Measurements from ENCODE around the gene PTPRJ. TPM values are rescaled to one million over a fixed set of nuclear protein-coding genes. Genes with fewer than 3 reads are reported as not detected.

Gene PTPRJ
- total RNA-seq, 1 experiment from 2014 or later, result 10.5 TPM

DNA sequence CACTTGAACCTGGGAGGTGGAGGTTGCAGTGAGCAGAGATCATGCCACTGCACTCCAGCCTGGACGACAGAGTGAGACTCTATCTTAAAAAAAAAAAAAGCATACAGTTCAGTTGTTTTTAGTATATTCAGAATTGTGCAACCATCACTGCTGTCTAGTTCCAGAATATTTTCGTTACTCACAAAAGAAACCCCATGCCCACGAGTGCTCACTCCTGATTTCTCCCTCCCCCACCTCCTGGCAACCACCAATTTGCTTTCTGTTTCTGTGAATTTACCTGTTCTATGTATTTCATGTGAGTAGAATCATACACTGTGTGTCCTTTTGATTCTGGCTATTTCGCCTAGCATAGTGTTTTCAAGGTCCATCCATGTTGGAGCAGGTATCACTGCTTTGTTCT is 24.8 kb downstream of the PTPRJ start:
- POLR2A ChIA-PET (ENCODE audit: unreplicated experiment), result no interaction called here
- Histone ChIP-seq H3K79me2 (ENCODE audit: low read length) (peaks cover 81% of the 10 kb centered on the region), H3K9me3 (ENCODE audit: low read length) (no peaks in the 10 kb centered on the region), H3K4me1 (ENCODE audit: insufficient read depth, low read length) (peaks cover 36% of the 10 kb centered on the region), H3F3A (ENCODE audit: low read length, unreplicated experiment) (no peaks in the 10 kb centered on the region), H3K4me3 (ENCODE audit: low read length) (no peak overlapping the region), H3K4me2 (ENCODE audit: low read length) (0 out of 2 replicates have a peak overlapping the region, but pooled peaks have one; percentile 78), H3K27ac (ENCODE audit: low read length) (peak overlapping the region; percentile 94), H3K9ac (ENCODE audit: low read length) (no peak overlapping the region), H3K27me3 (ENCODE audit: low read length) (no peaks in the 10 kb centered on the region), H3K9me2 (replicated peaks; ENCODE audit: low read length) (no peaks in the 10 kb centered on the region), H4K20me1 (ENCODE audit: low read length) (no peaks in the 10 kb centered on the region), H3K36me3 (ENCODE audit: low read depth, low read length) (no peaks in the 10 kb centered on the region), H2AFZ (ENCODE audit: low read length) (no peak overlapping the region)
- no peak for ATAC-seq
- intact Hi-C loops (cut with micrococcal nuclease), result no loop called here
- CTCF ChIA-PET, result no interaction called here
- TF ChIP-seq EZH2 (IDR thresholded peaks at IDR 0.05; ENCODE audit: low read length, unreplicated experiment) (no peak), EZH2phosphoT487 (IDR thresholded peaks at IDR 0.05; ENCODE audit: borderline replicate concordance, low read length) (no peak), CTCF (conservative IDR thresholded peaks at IDR 0.05; ENCODE audit: low read depth, low read length) (no peak)
- no peak for DNase-seq
- no TSS peak for BruUV-seq (replicated peaks)

DNA sequence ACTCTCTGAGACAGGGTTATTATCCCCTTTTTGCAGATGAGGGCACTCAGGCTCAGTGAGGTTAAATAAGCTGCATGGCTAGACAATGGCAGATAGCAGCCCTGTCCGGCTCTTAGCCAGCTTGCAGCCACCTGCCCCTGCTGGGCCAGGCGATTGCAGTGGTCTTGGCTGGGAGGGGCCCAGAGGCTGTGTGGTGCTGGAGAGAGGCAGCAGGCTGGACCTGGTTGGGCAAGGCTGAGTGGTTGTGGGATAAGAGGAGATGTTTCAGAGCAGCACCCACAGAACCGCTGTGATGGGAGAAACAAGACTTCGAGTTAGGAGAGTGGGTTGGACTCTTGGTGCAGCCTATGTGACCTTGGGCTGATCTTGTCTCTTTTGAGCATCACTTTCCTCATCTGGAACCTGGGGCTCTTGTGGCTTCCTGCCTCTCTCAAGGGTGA is 25.5 kb downstream of the PTPRJ start:
- Histone ChIP-seq H3K27ac (ENCODE audit: low read length) (peak overlapping the region; percentile 94), H3K9me2 (replicated peaks; ENCODE audit: low read length) (no peaks in the 10 kb centered on the region), H3K4me1 (ENCODE audit: insufficient read depth, low read length) (peaks cover 36% of the 10 kb centered on the region), H3K27me3 (ENCODE audit: low read length) (no peaks in the 10 kb centered on the region), H3K36me3 (ENCODE audit: low read depth, low read length) (no peaks in the 10 kb centered on the region), H2AFZ (ENCODE audit: low read length) (no peak overlapping the region), H3K9me3 (ENCODE audit: low read length) (no peaks in the 10 kb centered on the region), H3F3A (ENCODE audit: low read length, unreplicated experiment) (no peaks in the 10 kb centered on the region), H3K79me2 (ENCODE audit: low read length) (peaks cover 77% of the 10 kb centered on the region), H4K20me1 (ENCODE audit: low read length) (no peaks in the 10 kb centered on the region), H3K4me2 (ENCODE audit: low read length) (peak overlapping the region; percentile 78), H3K4me3 (ENCODE audit: low read length) (no peak overlapping the region; the same call in 1 of the 2 replicates), H3K9ac (ENCODE audit: low read length) (peak overlapping the region; percentile 41)
- intact Hi-C loops (cut with micrococcal nuclease), result loop anchor here (2.0 kb wide), 1 partner anchor 49 kb away; no protein-coding TSS in a partner anchor
- DNase-seq, result no peak
- ATAC-seq, result peak; percentile 7
- POLR2A ChIA-PET (ENCODE audit: unreplicated experiment), result no interaction called here
- no TSS peak for BruUV-seq (replicated peaks)
- CTCF ChIA-PET, result no interaction called here
- TF ChIP-seq CTCF (conservative IDR thresholded peaks at IDR 0.05; ENCODE audit: low read depth, low read length) (no peak), EZH2phosphoT487 (IDR thresholded peaks at IDR 0.05; ENCODE audit: borderline replicate concordance, low read length) (no peak), EZH2 (IDR thresholded peaks at IDR 0.05; ENCODE audit: low read length, unreplicated experiment) (no peak)

DNA sequence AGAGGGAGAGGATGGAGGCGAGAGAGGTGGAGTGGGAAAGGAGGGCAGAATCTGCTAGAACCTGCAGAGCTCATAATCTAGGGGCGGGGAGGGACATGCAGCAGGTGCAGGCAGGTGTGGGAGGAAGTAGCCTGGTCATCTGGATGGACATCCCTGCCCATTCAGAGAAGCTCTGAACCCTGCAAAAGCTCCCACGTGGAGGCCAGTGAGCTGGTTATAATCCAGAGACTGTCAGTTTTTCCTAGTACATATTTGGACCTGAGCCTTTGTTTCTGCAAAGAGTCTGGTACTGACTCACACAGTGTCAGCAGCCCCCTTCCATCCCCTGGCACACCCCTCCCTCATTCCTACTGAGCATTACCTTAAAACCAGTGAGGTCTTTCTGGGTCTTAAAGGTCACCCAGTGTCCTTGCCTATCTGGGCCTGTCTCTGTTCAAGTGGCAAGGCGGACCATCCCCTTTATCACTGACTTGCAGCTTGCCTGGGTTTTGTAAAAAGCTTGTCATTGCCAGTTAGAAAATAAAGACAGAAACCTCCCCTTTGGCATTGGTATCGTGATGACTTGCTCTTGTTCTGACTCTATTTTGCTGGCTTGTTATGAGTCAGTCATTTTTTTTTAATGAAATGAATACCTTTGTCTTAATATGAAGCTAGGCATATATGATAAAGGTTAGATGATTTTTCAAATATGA is 26.1 kb downstream of the PTPRJ start:
- DNase-seq (peak; percentile 74), ATAC-seq (peak; percentile 77)
- peak overlapping the region; percentile 78 for H3K4me2 ChIP-seq (ENCODE audit: low read length)
- TF ChIP-seq EZH2phosphoT487 (IDR thresholded peaks at IDR 0.05; ENCODE audit: borderline replicate concordance, low read length), result no peak
- no peak for TF ChIP-seq CTCF (conservative IDR thresholded peaks at IDR 0.05; ENCODE audit: low read depth, low read length)
- TF ChIP-seq EZH2 (IDR thresholded peaks at IDR 0.05; ENCODE audit: low read length, unreplicated experiment), result no peak
- no peaks in the 10 kb centered on the region for H3K27me3 ChIP-seq (ENCODE audit: low read length)
- peak overlapping the region; percentile 25; the same call in 1 of the 2 replicates for H3K4me3 ChIP-seq (ENCODE audit: low read length)
- no peaks in the 10 kb centered on the region for H3K36me3 ChIP-seq (ENCODE audit: low read depth, low read length)
- BruUV-seq (replicated peaks), result no TSS peak
- peaks cover 78% of the 10 kb centered on the region for H3K79me2 ChIP-seq (ENCODE audit: low read length)
- H4K20me1 ChIP-seq (ENCODE audit: low read length), result no peaks in the 10 kb centered on the region
- ChIA-PET POLR2A (ENCODE audit: unreplicated experiment) (interaction anchor here (0.6 to 0.7 kb wide), 2 partner anchors 45 to 49 kb away, joined by 4 read pairs; no protein-coding TSS in a partner anchor), CTCF (no interaction called here)
- H2AFZ ChIP-seq (ENCODE audit: low read length), result no peak overlapping the region
- no peaks in the 10 kb centered on the region for H3K9me2 ChIP-seq (replicated peaks; ENCODE audit: low read length)
- H3K9ac ChIP-seq (ENCODE audit: low read length), result peak overlapping the region; percentile 41
- intact Hi-C loops (cut with micrococcal nuclease), result loop anchor here (2.0 kb wide), 1 partner anchor 48 kb away; no protein-coding TSS in a partner anchor
- no peaks in the 10 kb centered on the region for H3K9me3 ChIP-seq (ENCODE audit: low read length)
- H3K27ac ChIP-seq (ENCODE audit: low read length), result peak overlapping the region; percentile 94
- peaks cover 36% of the 10 kb centered on the region for H3K4me1 ChIP-seq (ENCODE audit: insufficient read depth, low read length)
- no peaks in the 10 kb centered on the region for H3F3A ChIP-seq (ENCODE audit: low read length, unreplicated experiment)
